CD4-positive, alpha-beta T cell treated with Interleukin-17A for 1 hour (primary cell): ENCODE results near the gene GOLGA8J.
"Not testable (repeated sequence)": the region's sequence is repeated elsewhere in the genome, so short reads cannot be mapped to it uniquely, and the experiment has no call there.

ENCODE experiments used
- DNase-seq: peaks from one replicate; pipeline ENCODE4 v3.0.0-alpha.2; 2020

GOLGA8J gene

GRCh38 chr15:30082655-30083054, at the start of gene GOLGA8J:
Gene GOLGA8J (plus strand): TSS chr15:30082955. CDS start chr15:30083053, 98 bp downstream.
- not testable (repeated sequence) for DNase-seq

GRCh38 chr15:30033211-30033610, 49.5 kb upstream of the GOLGA8J start:
- no peak for DNase-seq

- DNase-seq: no peak
These were observed 49.0 kb upstream of the GOLGA8J start for GRCh38 chr15:30033763-30034162.

GRCh38 chr15:30036036-30036703, 46.6 kb upstream of the GOLGA8J start:
- no peak for DNase-seq

GRCh38 chr15:30038667-30039523, 43.9 kb upstream of the GOLGA8J start:
- no peak for DNase-seq

GRCh38 chr15:30041868-30042267, 40.9 kb upstream of the GOLGA8J start:
- no peak for DNase-seq

GRCh38 chr15:30042556-30042955, 40.2 kb upstream of the GOLGA8J start:
- DNase-seq: no peak

GRCh38 chr15:30043211-30043655, 39.5 kb upstream of the GOLGA8J start:
- DNase-seq: no peak

GRCh38 chr15:30044377-30044776, 38.4 kb upstream of the GOLGA8J start:
- DNase-seq: no peak

- DNase-seq: not testable (repeated sequence)
These were observed 37.9 kb upstream of the GOLGA8J start for GRCh38 chr15:30044826-30045225.

- not testable (repeated sequence) for DNase-seq
These were observed 37.3 kb upstream of the GOLGA8J start for GRCh38 chr15:30045248-30046041.

GRCh38 chr15:30046430-30046829, 36.3 kb upstream of the GOLGA8J start:
- no peak for DNase-seq

GRCh38 chr15:30055604-30056003, 27.2 kb upstream of the GOLGA8J start:
- no peak for DNase-seq

- no peak for DNase-seq
These were observed 26.6 kb upstream of the GOLGA8J start for GRCh38 chr15:30056166-30056565.

- DNase-seq: no peak
These were observed 23.0 kb upstream of the GOLGA8J start for GRCh38 chr15:30059771-30060170.

GRCh38 chr15:30062881-30063280, 19.9 kb upstream of the GOLGA8J start:
- DNase-seq: no peak

GRCh38 chr15:30063835-30064546, 18.8 kb upstream of the GOLGA8J start:
- no peak for DNase-seq

- no peak for DNase-seq
These were observed 17.5 kb upstream of the GOLGA8J start for GRCh38 chr15:30065025-30065801.

- DNase-seq: no peak
These were observed 14.4 kb upstream of the GOLGA8J start for GRCh38 chr15:30068326-30068725.

GRCh38 chr15:30072630-30073029, 10.1 kb upstream of the GOLGA8J start:
- DNase-seq: no peak

GRCh38 chr15:30073915-30074314, 8.8 kb upstream of the GOLGA8J start:
- no peak for DNase-seq

GRCh38 chr15:30080816-30081215, 1.9 kb upstream of the GOLGA8J start:
- DNase-seq: not testable (repeated sequence)
